Stimulated activated CD8-positive, alpha-beta memory T cell treated with anti-CD3 and anti-CD28 coated beads, Interleukin-4, amount 100 ng/mL, for 4 hours (primary cell): ENCODE results near the gene SLC35B1.
"Not testable (repeated sequence)": the region's sequence is repeated elsewhere in the genome, so short reads cannot be mapped to it uniquely, and the experiment has no call there.

Experiments used
- DNase-seq, 2 donors: peaks; one replicate each; pipeline ENCODE4 v3.0.0-alpha.2; 2020; ENCODE audit warnings: low read depth in 2 of 2, low spot score in 1 of 2

SLC35B1 gene

DNA sequence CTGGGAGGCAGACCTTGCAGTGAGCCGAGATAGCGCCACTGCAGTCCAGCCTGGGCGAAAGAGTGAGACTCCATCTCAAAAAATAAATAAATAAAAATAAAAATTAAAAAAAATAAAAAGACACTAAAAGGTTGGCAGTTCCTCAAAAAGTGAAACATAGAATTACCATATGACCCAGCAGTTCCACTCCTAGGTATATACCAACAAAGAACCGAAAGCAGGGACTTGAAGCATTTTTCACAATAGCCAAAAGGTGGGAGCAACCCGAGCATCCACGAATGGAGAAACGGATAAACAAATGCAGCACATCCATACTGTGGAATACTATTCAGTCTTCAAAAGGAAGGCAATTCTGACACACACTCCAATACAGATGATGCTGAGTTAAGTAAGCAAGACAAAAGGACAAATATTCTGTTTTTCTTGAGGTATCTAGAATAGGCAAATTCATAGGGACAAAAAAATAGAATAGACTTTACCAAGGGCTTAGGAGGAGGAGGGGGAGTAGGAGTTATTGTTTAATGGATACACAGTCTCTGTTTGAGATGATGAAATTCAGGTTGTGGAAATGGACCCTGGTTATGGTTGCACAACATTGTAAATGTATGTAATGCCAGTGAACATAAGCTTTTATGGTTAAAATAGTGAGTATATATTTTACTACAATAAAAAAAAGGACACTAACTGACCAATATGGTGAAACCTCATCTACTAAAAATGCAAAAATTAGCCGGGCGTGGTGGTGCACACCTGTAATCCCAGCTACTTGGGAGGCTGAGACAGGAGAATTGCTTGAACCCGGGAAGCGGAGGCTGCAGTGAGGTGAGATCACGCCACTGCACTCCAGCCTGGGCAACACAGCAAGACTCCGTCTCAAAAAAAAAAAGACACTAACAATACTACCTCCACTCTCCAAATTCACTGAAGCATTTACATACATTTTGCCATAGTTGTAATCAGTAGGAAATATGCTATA lies 27.0 kb upstream of the SLC35B1 start:
- no peak for DNase-seq

DNA sequence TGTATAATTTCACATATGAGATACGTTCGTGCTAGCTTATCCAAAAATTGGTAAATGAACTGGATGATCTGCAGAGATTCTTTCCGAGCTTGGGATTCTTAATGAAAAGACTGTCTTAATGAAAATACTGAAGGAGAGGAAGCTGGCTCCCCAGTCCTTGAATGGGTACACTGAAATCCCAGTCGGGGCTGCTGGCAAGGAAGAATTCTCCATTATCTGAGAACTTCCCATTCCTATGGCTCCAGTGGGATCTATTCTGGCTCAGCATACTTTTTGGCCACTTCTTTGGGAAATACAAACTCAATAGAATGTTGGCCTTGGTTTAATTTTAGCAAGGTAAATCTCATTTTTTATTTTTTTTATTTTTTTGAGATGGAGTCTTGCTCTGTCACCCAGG lies 23.7 kb upstream of the SLC35B1 start:
- no peak for DNase-seq

DNA sequence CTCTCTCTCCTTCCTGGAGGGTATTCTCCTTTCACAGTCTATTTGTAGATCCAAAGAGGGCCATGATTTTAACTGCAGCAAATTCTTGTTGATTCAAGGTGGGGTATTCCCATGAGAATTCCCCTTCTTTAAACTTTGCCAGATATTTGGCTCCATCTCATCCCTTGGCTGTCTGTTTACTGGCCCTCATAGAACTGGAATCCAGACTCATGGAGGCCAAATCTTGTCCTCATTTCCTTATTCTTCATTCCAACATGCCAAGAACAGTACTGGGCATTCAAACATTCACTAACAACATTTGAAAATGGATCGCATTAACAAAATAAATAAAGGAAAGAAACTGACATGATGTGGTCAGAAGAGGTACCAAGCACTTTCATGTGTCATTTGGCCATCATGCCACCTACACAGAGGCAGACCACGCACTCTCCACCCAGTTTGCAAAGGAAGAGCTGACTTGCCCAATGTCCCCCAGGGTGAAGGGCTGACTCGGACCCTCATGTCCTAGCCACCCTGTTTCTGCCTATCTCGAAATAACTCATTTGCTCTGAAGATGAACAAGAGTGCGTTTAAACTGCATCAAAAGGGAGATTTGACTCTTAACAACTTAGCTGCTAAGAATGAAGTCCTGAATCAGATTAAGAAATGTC lies 23.1 kb upstream of the SLC35B1 start:
- no peak for DNase-seq

DNA sequence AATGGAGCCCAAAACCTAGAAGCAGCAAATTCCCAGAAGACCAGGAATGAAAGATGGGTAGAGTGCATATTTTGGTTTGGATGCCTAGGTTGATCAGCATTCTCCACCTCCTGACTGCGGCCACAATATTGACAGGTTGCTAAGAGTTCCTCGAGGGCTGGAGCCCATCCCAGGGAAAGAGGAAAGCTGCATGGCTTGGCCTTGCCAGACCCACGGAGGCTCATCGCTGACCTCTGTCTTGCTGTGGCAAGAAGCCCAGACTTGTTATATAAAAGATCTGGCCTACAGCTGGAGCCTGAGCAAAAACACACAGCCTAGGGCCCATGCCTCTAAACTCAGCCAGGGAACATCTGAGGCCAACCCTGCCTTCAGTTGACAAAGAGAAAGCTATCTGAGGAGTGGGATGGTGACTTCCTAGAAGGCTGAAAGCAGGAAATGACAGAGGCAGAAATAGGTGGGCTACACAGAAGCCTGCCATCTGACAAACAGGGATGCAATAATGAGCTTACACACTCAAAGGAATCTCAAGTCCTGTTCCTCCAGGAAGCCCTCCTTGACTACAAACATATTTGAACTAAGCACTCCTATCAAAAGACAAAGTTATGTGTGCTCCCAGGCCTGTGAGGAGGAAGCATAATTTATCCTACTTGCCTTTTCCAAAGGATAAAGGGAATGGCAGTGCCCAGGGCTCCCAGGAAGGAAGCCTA lies 22.5 kb upstream of the SLC35B1 start:
- DNase-seq = no peak

DNA sequence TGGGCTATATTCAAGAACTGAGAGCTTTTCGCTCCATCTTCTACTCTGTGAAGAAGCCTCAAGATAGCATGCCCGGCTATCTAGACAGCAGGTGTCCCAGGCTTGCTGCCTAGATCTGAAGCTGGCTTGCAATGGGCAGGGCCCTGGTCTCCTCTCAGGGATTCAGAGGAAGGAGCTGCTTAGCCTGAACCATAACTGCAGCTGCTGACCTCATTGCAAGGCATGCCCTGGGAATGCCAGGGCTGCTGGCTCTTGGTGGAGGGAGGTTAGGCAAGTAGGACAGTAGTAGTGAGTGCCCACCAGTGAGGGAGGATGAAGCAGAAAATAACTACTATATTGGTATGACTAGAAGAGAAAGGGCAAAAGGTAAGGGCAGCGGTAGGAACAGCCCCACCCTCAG lies 21.3 kb upstream of the SLC35B1 start:
- DNase-seq = no peak

DNA sequence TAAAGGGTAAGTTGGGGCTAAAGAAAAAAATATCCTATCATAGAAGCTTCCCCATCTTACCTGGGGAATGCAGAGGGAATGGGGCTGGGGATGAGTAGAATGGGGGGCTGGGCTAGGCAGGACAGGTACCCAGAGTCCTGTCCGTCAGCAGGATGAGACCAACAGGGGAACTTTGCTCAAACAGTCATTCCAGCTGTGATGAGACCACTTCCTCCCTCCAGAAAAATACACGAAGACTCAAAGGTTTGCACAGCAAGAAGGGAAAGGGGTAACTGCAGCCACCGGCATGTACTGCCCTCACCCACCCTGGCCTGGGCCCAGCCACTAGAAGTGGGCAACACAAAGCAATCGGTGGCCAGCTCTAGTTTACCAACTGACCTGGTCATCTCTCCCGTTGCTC lies 20.7 kb upstream of the SLC35B1 start:
- no peak for DNase-seq

DNA sequence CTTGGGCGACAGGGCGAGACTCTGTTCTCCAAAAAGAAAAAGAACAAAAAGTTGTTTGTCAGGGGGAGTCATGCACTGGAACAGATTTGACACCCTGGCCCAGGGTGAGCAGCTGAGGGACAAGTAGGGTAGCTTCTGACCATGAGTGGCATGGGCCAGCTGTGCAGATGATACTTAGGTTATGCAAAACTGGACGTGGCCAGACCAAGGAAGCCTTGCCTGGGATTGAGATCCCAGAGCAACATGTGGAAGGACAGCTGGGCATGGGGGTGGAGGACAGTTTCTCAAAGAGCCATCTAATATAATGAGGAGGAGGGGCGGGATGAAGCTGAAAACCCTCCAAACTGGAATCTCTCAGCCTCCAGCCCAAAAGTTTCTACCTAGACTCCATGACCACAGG lies 19.6 kb upstream of the SLC35B1 start:
- no peak for DNase-seq

DNA sequence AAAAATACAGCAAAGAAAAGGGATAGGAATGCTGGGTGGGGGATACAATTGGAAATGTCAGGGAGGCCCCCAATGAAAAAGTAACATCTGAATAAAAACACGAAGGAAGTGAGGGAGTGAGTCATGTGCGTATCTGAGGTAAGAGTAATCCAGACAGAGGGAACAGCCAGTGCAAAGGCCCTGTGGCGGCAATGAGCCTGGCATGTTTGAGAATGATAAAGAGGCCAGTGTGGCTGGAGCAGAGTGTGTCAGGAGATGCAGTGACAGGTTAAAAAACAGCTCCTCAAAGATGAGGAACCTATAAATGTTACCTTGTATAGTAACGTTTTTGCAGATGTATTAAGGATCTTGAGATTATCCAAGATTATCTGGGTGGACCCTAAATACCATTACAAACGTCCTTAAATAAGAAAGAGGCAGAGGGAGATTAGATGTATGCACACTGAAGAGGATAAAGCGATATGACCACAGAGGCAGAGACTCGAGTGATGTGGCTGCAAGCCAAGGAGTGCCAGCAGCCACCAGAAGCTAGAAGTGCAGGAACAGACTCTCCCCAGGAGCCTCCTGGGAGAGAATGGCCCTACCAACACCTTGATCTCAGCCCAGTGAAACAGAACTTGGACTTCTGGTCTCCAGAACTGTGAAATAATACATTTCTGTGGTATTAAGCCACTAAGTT lies 17.8 kb upstream of the SLC35B1 start:
- no peak for DNase-seq

DNA sequence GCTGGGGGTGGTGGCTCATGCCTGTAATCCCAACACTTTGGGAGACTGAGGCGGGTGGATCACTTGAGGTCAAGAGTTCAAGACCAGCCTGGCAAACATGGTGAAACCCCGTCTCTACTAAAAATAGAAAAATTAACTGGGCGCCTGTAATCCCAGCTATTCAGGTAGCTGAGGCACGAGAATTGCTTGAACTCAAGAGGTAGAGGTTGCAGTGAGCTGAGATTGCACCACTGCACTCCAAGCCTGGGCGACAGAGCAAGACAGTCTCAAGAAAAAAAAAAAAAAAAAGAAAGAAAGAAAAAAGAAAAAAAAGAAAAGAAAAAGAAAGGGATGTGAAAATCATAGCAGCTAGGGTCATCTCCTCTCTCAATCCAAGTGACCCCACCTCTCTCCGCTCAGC lies 16.8 kb upstream of the SLC35B1 start:
- not testable (repeated sequence) for DNase-seq

DNA sequence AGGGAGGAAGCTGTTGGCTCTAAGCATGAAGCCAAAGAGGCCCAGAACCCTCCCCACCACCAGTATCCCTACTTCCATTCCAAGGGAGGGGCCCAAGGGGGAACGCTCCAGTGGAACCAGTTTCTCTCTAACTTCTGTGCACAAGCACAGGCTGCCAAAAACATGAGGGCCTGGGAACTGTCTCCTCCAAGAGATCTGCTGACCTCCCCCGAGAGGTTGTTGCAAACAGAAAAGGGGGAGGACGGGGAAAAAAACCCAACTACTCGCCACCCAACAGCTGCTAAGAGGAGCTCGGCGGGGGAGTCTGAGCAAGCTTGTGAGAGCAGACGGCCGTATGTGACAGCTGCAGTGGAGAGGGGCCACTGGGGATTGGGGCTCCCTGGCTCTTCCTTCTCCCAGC lies 15.7 kb upstream of the SLC35B1 start:
- DNase-seq = no peak

DNA sequence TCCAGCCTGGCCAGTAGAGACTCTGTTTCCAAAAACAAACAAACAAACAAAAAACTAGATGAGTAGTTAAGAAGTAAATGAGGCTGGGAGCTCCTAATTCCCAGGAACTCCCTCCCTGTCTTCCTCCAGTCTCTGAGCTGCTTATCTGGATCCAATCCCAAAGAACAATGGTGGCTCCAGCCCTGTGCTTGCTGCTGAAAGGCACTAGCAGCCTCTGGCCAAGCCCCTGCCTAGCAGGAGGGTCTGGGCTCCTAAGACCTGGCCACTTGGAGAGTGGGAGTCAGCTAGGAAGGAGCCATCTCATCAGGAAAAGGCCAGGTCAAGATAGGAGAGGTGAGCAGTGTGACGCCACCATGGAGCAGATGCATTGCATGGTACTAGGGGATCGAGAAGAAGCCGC lies 14.3 kb upstream of the SLC35B1 start:
- no peak for DNase-seq

DNA sequence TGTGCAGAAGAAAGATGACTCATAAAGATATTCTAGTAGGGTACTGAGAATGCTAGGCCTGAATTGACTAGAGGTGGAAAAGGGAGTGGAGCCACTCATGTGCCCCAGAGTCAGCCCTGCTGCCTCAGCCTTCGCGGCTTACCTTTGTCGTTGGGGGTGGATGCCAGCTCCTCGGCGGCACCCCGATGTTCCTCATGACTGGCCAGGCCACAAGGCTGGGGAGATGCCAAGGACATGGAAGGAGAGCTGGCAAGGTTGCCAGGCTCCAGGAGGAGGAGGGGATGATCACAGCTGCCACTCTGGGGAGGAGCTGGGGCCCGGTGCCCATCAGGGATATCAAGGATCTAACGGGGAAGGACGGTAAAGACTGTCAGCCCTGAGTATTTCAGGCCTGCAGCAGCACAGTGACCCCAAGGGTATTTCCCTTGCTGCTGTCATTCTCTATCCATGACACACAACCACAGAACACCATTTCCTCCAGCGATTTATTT lies 9.7 kb upstream of the SLC35B1 start:
- DNase-seq = no peak

DNA sequence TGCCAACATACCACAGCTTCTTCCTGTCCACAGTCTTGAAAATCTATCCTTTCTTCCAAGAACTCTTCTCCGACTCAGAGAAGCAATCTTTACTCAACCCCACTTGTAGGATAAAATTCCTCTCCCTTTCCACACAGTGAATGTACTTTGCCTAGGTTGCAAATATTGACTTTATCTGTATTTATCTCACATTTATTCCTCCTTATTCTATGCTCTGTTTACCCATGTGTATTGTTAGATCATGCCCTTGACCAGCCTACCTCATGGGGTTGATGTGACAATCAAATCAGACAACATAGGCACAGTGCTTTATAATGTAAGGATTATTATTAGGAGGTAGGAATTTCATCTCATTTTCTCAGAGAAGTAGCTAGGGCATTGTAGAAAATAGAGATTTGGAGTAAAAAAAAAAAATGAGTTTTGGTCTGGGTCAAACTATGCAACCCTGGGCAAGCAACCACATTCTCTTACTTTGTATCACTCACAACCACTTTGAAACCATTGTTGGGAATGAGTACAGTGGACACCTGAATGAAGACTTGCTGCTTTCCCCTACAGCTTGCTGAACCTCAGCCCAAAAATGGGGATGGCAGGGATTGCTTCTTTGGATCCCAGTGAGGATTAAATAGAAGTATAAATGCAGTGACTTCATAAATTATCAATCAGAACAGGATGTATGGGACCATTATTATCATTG lies 9.1 kb upstream of the SLC35B1 start:
- DNase-seq = no peak

DNA sequence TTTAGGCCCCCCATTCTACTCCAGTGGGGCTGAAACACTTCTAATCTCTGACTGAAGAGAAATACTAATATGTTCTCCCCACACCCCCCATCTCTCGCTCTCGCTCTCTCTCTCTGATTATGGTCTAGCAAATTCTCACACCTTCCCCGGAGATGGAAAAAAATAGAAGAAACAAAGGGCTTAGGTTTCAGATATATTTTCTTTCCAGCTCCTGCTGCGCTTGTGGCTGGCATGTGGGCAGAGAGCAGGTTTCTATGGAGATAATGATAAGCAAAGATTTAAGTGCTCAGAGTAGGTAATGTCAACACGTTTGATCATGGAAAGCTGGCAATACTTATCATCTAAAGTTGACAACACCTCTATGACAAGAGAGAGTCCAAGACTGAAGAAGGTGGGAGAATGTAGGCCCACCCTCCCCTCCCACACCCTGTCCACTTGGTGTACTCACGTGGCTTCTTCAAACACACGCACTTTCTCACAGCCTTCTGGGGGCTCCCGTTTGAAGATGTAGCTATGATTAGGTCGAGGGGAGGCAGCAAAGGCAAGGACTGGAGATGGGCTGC lies 8.0 kb upstream of the SLC35B1 start:
- DNase-seq = no peak

DNA sequence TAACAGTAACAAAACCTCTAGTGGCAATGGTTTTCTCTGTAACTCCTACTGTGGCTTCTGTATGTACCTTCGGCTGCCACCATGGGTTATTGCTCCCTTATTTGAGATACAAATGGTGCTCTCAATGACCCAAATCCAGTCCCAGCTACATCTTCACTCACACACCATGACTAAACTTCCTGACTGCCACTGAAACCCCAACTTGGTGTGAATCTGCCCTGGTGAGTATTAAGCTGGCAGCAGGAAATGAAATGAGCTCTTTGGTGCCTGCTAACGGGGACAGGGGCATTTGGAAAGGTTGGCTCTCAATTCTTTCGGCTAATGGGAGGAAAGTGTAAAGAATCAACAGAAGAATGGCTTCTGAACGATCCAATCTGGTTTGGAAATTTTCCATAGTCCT lies 7.5 kb upstream of the SLC35B1 start:
- DNase-seq = no peak

DNA sequence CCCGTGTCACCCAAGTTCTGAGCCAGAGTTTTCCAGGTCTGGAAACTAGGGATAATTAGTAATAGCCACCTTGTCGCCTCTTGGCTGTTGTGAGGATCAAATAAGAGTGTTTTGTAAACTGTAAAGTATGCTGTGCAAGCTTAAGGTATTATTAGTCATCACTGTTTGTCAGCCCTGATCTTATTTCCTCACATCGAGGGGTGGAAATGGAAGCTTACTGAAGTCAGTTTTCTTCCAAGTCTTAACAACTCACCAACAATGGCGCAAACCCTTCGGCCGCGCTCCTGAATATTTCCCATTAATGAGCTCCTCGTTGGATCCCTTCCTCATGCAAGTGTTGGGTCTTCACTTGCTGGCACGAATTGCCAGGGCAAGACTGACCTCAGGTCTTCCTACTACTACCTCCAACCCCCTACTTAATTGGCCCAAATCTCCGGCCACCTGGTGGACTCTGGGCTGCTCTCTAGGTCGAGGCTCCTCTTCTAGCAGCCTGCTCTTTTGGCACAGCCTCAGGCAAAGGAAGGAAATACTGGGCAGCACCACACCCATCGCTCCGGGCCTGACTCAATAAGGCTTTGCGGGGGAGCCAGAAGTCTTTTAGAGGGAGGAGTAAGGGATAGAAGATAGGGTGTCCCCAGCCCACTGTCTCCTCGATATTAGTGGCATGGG lies 885 bp upstream of the SLC35B1 start:
- DNase-seq = no peak

DNA sequence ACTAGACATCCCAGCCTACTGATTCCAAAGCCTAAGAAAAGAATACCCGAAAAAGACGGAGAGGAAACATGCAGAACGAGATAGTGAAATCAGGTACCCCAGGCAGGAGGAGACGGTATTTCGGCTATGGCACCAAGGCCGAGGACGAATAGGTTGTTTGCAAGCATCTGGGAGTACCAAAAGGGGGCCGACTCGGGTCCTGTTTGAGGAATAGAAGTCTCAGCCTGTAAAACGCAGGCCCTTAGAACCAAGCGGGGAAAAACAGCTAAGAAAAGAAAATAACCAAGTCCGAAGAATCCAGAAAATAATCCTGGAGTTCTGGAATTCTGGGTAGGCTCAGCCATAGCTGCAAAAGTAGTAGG lies 537 bp downstream of the SLC35B1 start:
- DNase-seq = no peak

DNA sequence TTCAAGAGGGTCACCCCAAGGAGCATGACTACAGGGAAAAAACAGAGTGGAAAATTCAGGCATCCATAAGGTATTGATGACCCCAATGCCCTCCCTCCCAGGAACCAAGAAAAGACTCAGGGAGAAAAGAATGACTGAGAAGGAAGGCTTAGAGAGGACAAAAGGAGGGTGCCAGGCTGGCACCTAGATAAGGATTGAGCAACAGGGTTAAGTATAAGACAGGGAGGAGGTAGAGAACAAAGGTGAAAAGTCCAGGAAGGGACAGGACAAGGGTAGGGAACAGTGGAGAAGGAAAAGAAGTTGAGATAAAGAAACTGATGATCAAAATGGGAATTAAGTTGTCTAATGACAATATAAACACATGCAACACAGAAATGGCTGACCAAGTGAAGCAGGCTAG lies 2.5 kb downstream of the SLC35B1 start:
- no peak for DNase-seq

DNA sequence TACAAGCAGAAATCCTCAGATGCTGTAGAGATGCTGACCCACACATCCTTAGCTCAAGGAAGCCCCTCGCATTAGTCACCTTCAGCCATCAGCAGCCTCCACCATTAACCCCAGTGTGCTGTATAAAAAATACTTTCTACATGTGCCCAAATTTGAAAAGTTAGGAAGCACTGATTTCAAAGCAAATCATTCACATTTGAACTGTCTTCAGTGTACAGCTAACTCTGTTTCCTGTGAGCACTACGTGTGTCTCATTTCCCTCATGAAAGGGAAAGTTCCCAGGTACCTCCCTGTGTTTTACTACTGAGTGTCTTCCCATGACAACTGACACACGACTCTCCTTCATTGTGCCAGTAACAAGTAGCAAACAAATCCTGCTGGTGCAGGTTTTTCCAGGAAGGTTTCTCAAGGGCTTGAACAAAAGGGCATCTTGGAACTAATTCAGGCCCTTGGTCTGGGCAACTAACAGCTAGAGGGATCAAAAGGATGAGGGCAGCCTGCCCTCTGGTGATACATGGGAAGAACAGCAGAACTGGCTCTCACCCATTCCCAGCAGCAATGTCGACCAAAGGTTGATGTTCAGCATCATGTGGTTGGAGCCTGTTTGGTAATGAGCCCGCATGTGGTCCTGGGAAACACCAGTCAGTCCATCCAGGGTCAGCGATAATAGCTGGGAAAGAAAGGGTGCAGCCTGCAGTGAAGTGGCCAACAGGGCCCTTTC lies 4.0 kb downstream of the SLC35B1 start:
- DNase-seq = no peak
